BLaER1 treated with 17β-estradiol and CSF1 and Interleukin-3, amounts not matched to agents 10 nM and 100 nM (cell line): Measurements from ENCODE around the gene MLEC.

Source experiments
- H3K27ac ChIP-seq, 11 experiments: shearing (Covaris generic); formaldehyde crosslinking; 2 replicates each; pipeline ENCODE4 v1.8.1; 2022
- H3K27me3 ChIP-seq, 11 experiments: shearing (Covaris generic); formaldehyde crosslinking; 2 replicates each; pipeline ENCODE4 v1.8.1; 2022
- H3K36me3 ChIP-seq, 11 experiments: shearing (Covaris generic); formaldehyde crosslinking; 2 replicates each; pipeline ENCODE4 v1.8.1; 2022
- H3K4me1 ChIP-seq, 10 experiments: shearing (Covaris generic); formaldehyde crosslinking; 2 replicates each; pipeline ENCODE4 v1.8.1; 2022
- H3K4me2 ChIP-seq, 11 experiments: shearing (Covaris generic); formaldehyde crosslinking; 2 replicates each; pipeline ENCODE4 v1.8.1; 2022
- H3K4me3 ChIP-seq, 10 experiments: shearing (Covaris generic); formaldehyde crosslinking; 2 replicates each; pipeline ENCODE4 v1.8.1; 2022
- H3K9ac ChIP-seq, 11 experiments: shearing (Covaris generic); formaldehyde crosslinking; 2 replicates each; pipeline ENCODE4 v1.8.1; 2022
- H3K9me3 ChIP-seq, 11 experiments: shearing (Covaris generic); formaldehyde crosslinking; replicated peaks in 1 of 11; 2 replicates each; pipeline ENCODE4 v1.8.1; 2022
- H4K20me1 ChIP-seq, 11 experiments: shearing (Covaris generic); formaldehyde crosslinking; 2 replicates each; pipeline ENCODE4 v1.8.1; 2022
- Cebpa-rat ChIP-seq, 11 experiments: shearing (Covaris generic); IDR thresholded peaks; 2 replicates each; pipeline ENCODE4 v1.8.1; 2022

Gene MLEC

DNA sequence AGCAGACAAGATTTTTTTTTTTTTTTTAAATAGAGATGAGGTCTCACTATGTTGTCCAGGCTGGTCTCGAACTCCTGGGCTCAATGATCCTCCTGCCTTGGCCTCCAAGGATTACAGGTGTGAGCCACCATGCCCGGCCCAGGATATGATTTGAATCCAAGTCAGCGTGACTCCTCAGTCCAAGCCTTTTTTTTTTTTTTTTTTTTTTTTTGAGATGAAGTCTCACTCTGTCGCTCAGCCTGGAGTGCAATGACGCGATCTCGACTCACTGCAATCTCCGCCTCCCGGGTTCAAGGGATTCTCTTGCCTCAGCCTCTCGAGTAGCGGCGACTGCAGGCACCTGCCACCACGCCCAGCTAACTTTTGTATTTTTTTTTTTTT, 39.6 kb upstream of the MLEC start:
- H3K4me2 ChIP-seq = no peak overlapping the region
- H3K4me3 ChIP-seq = no peak overlapping the region
- no peak for TF ChIP-seq Cebpa-rat (IDR thresholded peaks at IDR 0.05)
- H3K27me3 ChIP-seq = peaks cover 39 to 63% (median 51%) of the 10 kb centered on the region in 11 experiments
- H4K20me1 ChIP-seq = peaks cover 0 to 8% (median 2%) of the 10 kb centered on the region in 11 experiments; a peak in 7 of 22 replicates
- no peak overlapping the region for H3K27ac ChIP-seq
- no peaks in the 10 kb centered on the region for H3K36me3 ChIP-seq
- peaks cover 23 to 40% (median 32%) of the 10 kb centered on the region in 10 experiments for H3K4me1 ChIP-seq
- H3K9me3 ChIP-seq = no peaks in the 10 kb centered on the region
- no peak overlapping the region for H3K9ac ChIP-seq

DNA sequence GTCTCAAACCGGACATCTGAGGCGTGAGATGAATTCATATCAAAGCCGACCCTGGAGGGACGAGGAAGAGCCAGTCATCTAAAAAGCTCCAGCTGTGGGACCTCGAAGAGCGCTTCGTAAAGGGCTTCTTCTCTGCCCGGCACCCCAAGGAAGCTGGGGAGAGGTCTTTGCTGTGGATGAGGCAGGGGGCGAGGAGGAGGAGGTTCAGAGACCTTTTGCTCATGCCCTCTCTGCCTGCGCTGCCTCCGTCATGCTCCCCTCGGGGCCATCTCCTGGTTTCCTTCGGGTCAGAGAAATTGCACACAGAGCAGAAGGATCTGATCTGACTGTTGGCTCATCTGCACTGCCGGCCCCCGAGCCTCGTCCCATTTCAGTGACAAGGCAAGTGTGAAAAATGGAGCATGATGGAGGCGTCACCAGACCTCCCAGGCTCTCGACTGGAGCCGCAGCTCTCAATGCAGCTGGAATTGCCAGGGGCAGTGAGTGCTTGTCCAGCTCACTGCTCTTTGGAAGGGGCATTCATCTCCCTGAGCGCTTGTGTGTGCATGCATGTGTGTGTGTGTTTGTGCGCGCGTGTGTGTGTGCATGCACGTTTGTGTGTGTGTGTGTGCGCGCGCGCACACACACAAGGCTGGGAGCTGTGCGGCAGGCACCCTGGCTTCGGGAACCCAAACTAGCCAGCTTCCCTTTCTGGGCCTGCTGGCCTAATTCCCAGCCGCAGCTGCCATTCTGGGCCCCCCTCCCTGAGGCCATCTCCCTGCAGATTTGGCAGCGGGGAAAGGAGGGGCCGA, 37.3 kb upstream of the MLEC start:
- H3K36me3 ChIP-seq = no peaks in the 10 kb centered on the region
- H3K9ac ChIP-seq = peak overlapping the region in 9 of 11 experiments; percentile 15 to 64 (median 42); a peak in 13 of 22 replicates
- H3K4me3 ChIP-seq = peak overlapping the region in 8 of 10 experiments; percentile 27 to 58 (median 42); a peak in 12 of 20 replicates
- H3K27me3 ChIP-seq = peaks cover 17 to 40% (median 29%) of the 10 kb centered on the region in 11 experiments
- H3K9me3 ChIP-seq = no peaks in the 10 kb centered on the region
- no peaks in the 10 kb centered on the region for H4K20me1 ChIP-seq
- no peak for TF ChIP-seq Cebpa-rat (IDR thresholded peaks at IDR 0.05)
- H3K4me1 ChIP-seq = peaks cover 40 to 63% (median 53%) of the 10 kb centered on the region in 10 experiments
- H3K27ac ChIP-seq = peak overlapping the region in 3 of 11 experiments; percentile 8 to 49 (median 24); a peak in 3 of 22 replicates
- H3K4me2 ChIP-seq = peak overlapping the region; percentile 79 to 94 (median 88)

DNA sequence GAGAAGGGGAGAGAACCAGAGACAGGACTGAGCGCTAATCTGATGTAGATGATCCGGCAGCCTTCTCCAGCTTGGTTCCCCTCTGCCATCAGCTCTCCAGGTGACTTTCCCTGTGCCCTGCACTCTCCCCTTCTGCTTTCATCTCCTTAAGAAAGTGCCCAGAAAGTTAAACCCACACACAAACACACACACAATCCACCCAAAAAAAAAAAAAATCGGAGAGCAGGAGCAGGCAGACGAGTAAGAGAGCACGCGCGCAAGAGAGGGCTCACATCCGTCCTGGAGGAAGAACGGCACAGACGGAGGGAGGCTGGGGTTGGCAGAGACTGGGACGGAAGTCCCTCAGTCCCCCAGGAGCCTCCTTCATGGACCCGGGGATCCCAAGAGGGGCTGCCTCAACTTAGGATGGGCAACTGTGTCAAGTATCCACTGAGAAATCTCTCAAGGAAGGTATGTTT, 36.7 kb upstream of the MLEC start:
- H3K9ac ChIP-seq = no peak overlapping the region
- H3K36me3 ChIP-seq = no peaks in the 10 kb centered on the region
- TF ChIP-seq Cebpa-rat (IDR thresholded peaks at IDR 0.05) = no peak
- H3K27me3 ChIP-seq = peaks cover 16 to 35% (median 23%) of the 10 kb centered on the region in 11 experiments
- no peaks in the 10 kb centered on the region for H4K20me1 ChIP-seq
- H3K4me1 ChIP-seq = peaks cover 43 to 65% (median 54%) of the 10 kb centered on the region in 10 experiments
- peak overlapping the region; percentile 79 to 94 (median 88); a peak in 18 of 22 replicates for H3K4me2 ChIP-seq
- H3K9me3 ChIP-seq = no peaks in the 10 kb centered on the region
- no peak overlapping the region; a peak in 1 of 22 replicates for H3K27ac ChIP-seq
- no peak overlapping the region; a peak in 1 of 20 replicates for H3K4me3 ChIP-seq

DNA sequence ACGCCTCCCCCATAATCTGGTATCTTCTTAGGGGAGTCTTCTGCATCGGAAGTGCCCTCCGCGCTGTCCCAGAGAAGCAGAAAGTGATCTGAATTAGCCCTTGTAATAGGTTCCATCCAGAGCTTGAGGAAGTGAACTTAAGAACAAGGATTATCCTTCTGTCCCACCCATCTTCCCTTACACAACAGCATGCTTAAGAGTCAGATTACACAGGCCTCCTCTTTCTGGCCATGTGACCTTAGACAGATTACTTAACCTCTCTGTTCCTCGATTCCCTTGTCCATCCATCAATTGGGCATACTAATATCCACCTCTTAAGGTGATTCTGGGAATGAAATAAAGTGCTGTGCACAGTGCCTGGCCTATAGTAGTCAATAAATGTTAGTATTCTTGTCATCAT, 35.1 kb upstream of the MLEC start:
- H3K27ac ChIP-seq = no peak overlapping the region
- no peak overlapping the region for H3K4me3 ChIP-seq
- H4K20me1 ChIP-seq = no peaks in the 10 kb centered on the region
- H3K9me3 ChIP-seq = no peaks in the 10 kb centered on the region
- H3K4me2 ChIP-seq = peak overlapping the region in 1 of 11 experiments; percentile 17; a peak in 2 of 22 replicates
- H3K36me3 ChIP-seq = no peaks in the 10 kb centered on the region
- H3K9ac ChIP-seq = no peak overlapping the region
- peaks cover 16 to 35% (median 23%) of the 10 kb centered on the region in 11 experiments for H3K27me3 ChIP-seq
- TF ChIP-seq Cebpa-rat (IDR thresholded peaks at IDR 0.05) = no peak
- peaks cover 43 to 65% (median 54%) of the 10 kb centered on the region in 10 experiments for H3K4me1 ChIP-seq

DNA sequence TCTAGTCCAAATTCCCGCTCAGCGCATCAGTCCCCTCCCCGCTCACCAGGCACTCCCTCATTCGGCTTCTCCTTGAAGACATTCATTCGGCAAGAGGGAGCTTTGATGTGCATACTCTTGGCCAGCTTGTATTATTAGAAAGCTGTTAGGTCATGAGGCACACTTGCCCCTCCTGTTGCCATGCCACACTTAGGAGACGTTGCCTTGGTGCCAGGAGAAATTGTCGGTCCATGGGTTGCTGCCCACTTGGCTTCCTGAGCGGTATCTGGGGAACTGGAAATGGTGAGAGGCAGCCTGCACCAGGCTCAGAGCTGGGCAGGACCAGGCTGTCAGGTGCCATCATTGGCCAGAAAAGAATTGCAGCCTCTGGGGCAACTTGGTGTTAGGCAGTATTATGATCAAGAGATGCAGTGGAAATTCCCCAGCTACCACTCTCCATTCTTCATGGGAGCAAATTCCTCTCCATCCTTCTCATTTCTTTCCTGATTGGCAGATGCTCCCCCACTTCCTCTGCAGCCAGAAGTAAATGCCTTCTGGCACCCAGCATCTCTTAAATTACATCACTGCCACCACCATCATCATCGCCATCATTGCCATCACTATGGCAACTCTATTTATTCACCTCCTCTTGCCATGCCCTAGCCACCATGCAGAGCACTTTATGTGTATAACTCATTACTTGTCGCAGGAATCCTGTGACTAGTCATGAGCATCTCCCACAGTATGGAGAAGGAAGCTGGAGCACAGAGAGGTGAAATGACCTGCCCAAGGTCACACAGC, 34.1 kb upstream of the MLEC start:
- Histone ChIP-seq H3K27ac (no peak overlapping the region), H3K9ac (no peak overlapping the region), H3K36me3 (no peaks in the 10 kb centered on the region), H3K27me3 (peaks cover 16 to 35% (median 23%) of the 10 kb centered on the region in 11 experiments), H4K20me1 (no peaks in the 10 kb centered on the region), H3K4me2 (peak overlapping the region in 9 of 11 experiments; percentile 39 to 70 (median 59); a peak in 18 of 22 replicates), H3K9me3 (no peaks in the 10 kb centered on the region), H3K4me1 (peaks cover 43 to 59% (median 49%) of the 10 kb centered on the region in 10 experiments), H3K4me3 (no peak overlapping the region)
- no peak for TF ChIP-seq Cebpa-rat (IDR thresholded peaks at IDR 0.05)

DNA sequence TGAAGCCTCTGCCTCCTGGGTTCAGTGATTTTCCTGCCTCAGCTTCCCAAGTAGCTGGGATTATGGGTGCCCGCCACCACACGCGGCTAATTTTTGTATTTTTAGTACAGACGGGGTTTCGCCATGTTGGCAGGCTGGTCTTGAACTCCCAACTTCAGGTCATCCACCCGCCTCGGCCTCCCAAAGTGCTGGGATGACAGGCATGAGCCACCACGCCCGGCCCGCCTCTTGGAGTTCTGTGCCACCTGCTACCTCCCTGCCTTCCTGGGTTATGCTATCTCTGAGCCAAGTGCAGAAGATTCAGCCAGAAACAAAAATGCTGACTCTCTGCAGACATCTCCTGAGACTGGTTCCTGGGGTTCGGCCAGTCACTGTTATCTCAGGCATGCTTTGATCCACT, 33.3 kb upstream of the MLEC start:
- Histone ChIP-seq H3K4me2 (peak overlapping the region; percentile 24 to 70 (median 57); a peak in 21 of 22 replicates), H3K4me1 (peaks cover 36 to 55% (median 42%) of the 10 kb centered on the region in 10 experiments), H3K9ac (no peak overlapping the region), H3K36me3 (no peaks in the 10 kb centered on the region), H3K4me3 (no peak overlapping the region), H3K27me3 (peaks cover 16 to 35% (median 23%) of the 10 kb centered on the region in 11 experiments), H3K27ac (no peak overlapping the region), H4K20me1 (no peaks in the 10 kb centered on the region), H3K9me3 (no peaks in the 10 kb centered on the region)
- no peak for TF ChIP-seq Cebpa-rat (IDR thresholded peaks at IDR 0.05)

DNA sequence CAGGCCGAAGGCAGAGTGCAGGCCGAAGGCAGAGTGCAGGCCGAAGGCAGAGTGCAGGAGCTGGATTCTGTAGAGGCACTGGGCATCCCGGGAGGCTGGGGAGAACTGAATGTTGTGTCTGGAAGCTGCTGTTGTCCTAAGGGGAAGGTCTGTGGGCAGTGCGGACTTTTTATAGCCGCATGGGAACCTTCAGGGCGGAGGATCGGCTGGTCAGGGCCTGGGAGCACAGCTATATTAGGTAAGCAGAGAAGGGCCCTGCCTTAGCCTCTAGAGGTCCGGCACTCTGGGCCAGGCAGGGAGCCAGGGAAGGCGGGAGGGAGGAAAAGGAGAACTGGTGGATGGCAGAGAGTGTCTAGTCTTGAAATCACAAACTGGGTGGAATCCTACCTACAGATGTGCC, 32.3 kb upstream of the MLEC start:
- H3K4me2 ChIP-seq = peak overlapping the region in 10 of 11 experiments; percentile 39 to 70 (median 58); a peak in 12 of 22 replicates
- no peak overlapping the region for H3K27ac ChIP-seq
- H3K27me3 ChIP-seq = peaks cover 12 to 27% (median 18%) of the 10 kb centered on the region in 11 experiments
- no peak overlapping the region for H3K9ac ChIP-seq
- H4K20me1 ChIP-seq = no peaks in the 10 kb centered on the region
- H3K9me3 ChIP-seq = no peaks in the 10 kb centered on the region
- no peak overlapping the region for H3K4me3 ChIP-seq
- peaks cover 26 to 55% (median 40%) of the 10 kb centered on the region in 10 experiments for H3K4me1 ChIP-seq
- no peak for TF ChIP-seq Cebpa-rat (IDR thresholded peaks at IDR 0.05)
- no peaks in the 10 kb centered on the region for H3K36me3 ChIP-seq

DNA sequence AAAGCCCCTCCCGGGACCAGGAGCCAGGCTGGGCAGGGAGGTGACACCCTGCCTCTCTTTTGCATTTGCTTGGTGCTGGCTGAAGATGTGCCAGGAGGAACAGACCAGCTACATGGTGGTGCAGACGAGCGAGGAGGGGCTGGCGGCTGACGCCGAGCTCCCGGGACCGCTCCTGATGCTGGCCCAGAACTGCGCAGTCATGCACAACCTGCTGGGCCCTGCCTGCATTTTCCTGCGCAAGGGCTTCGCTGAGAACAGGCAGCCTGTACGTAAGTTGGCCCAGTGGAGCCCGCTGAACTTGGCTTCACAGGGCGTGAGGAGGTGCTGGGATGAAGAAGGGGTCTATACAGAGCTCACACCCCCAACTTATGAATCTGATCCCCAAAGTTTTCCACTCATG, 30.9 kb upstream of the MLEC start:
- peaks cover 0 to 13% (median 4%) of the 10 kb centered on the region in 11 experiments; a peak in 13 of 22 replicates for H3K27me3 ChIP-seq
- no peak overlapping the region for H3K27ac ChIP-seq
- no peak for TF ChIP-seq Cebpa-rat (IDR thresholded peaks at IDR 0.05)
- peaks cover 0 to 4% (median 0%) of the 10 kb centered on the region in 11 experiments; a peak in 1 of 22 replicates for H3K9me3 ChIP-seq
- H3K4me1 ChIP-seq = peaks cover 21 to 50% (median 35%) of the 10 kb centered on the region in 10 experiments
- H3K4me3 ChIP-seq = no peak overlapping the region
- no peaks in the 10 kb centered on the region for H3K36me3 ChIP-seq
- H3K4me2 ChIP-seq = no peak overlapping the region
- no peaks in the 10 kb centered on the region for H4K20me1 ChIP-seq
- H3K9ac ChIP-seq = no peak overlapping the region
